KG1 (cell line): Measurements from ENCODE around the gene CDC45.
"Not testable (repeated sequence)": the region's sequence is repeated elsewhere in the genome, so short reads cannot be mapped to it uniquely, and the experiment has no call there.

Experiments used
- DNase-seq: peaks from one replicate; lab custom pipeline; 2025; lab: John Stamatoyannopoulos, UW

Gene CDC45

GRCh38 chr22:19530751-19531150 is 51.0 kb downstream of the CDC45 start:
- DNase-seq: no peak

- not testable (repeated sequence) for DNase-seq
These were observed 51.6 kb downstream of the CDC45 start for GRCh38 chr22:19531327-19531726.

GRCh38 chr22:19533049-19533626 is 53.4 kb downstream of the CDC45 start:
- DNase-seq: no peak

- DNase-seq: no peak
These were observed 54.1 kb downstream of the CDC45 start for GRCh38 chr22:19533857-19534256.

- no peak for DNase-seq
These were observed 55.3 kb downstream of the CDC45 start for GRCh38 chr22:19535001-19535400.

GRCh38 chr22:19536564-19536963 is 56.8 kb downstream of the CDC45 start:
- no peak for DNase-seq

GRCh38 chr22:19537941-19538488 is 58.3 kb downstream of the CDC45 start:
- no peak for DNase-seq

GRCh38 chr22:19540394-19540793 is 60.7 kb downstream of the CDC45 start:
- no peak for DNase-seq

DNA sequence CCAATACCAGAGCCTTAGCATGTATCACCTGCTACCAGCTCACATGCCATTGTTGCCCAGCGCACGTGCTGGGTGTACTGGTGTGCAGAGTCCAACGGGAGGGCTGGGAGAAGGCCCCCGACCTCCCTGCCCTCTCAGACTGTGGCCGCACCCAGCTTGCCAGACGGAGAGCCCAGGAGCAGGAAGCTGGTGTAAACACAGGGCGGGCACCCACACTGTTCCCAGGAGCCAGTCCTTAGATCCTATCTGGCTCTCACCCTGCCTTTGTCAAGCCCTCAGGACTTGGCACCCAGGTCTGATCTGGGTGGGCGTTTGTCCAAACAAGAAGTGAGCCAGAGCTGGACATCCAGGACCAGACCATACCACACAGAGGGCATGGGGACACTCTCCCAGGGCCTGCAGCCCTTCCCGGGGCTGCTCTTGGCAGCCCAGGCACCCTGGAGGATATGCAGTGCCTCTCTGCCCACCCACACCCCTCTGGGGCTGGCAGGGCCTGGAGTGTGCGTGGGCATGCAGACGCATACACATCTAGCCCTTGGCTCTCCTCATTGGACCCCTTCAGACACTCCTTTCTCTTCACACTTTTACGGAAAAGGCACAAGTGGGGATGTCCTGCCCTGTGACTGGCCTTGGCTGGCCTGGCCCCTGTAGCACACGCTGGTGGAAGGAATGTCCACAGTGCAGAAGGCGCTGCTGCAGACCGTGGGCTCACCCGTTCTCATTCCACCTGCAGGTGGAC is 64.4 kb downstream of the CDC45 start:
- DNase-seq: no peak

DNA sequence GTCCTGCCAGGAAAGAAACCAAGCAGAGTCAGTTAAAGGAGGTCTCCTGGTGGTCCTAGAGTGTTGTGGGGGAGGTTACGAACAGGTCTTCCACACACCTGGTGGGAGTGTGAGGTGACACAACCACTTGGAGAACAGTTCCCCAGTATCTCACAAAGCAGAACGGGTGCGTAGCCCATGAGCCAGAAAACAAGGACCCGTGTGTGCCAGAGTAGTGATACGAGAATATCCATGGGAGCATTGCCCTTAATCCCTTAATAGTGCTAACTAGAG is 66.2 kb downstream of the CDC45 start:
- no peak for DNase-seq

- no peak for DNase-seq
These were observed 67.0 kb downstream of the CDC45 start for GRCh38 chr22:19546680-19547079.

- DNase-seq: no peak
These were observed 67.9 kb downstream of the CDC45 start for GRCh38 chr22:19547620-19548019.

- DNase-seq: not testable (repeated sequence)
These were observed 68.7 kb downstream of the CDC45 start for GRCh38 chr22:19548427-19548826.

DNA sequence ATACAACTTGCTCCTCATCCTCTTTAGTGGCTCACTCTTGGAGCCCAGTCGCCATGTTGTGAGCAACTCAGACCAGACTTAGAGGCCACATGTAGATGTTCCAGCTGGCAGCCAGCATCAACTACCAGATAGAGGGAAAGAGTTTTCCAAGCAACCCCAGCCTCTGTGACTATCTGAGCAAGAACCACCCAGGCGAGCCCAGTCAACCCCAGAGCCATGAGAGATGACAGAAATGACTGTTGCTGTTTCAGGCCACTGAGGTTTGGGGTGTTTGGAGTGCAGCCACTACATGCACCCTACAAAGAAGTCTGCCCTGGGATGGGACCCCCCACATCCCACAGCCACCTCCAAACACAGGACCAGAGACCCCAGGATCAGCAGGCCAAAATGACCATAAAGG is 69.2 kb downstream of the CDC45 start:
- no peak for DNase-seq

DNA sequence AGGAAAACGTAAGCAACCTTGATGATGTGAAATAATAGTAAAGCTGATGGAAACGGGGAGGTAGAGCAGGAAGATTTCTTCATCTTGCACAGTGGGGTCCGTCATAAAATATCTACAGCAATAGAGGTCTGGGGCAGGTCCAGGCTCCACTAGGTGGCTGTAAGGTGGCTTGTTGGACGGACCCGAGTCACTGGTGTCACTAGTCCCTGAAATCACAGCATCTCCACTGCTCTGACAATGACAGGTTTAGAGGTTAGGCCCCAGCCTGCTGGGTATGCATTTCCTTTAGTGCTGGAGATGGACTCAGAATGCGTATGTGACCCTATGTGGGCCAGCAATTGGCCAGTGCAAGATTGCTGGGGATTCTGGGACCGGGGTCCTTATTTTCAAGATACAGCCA is 69.7 kb downstream of the CDC45 start:
- DNase-seq: no peak

GRCh38 chr22:19550382-19550781 is 70.7 kb downstream of the CDC45 start:
- no peak for DNase-seq

GRCh38 chr22:19553201-19553600 is 73.5 kb downstream of the CDC45 start:
- no peak for DNase-seq

GRCh38 chr22:19554834-19555404 is 75.2 kb downstream of the CDC45 start:
- no peak for DNase-seq

DNA sequence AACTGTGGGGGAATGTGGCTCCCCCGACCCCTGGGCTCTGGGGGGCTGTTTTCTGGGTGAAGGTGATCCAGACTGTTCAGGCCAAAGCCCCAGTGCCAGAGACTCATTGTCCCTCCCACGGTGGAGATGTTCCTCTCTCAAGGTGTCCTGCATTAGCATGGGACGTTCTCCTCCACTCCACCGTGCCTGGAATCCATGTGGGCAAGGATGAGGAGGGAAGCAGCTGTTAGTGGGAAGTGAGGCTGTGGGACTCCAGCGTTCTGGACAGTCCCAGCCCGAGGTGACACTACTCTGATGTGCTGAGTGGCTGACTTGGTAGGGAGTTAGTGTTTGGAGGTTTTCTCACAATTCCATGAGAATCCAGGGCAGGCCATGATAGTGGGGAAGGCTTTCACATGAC is 75.9 kb downstream of the CDC45 start:
- DNase-seq: no peak

- no peak for DNase-seq
These were observed 77.3 kb downstream of the CDC45 start for GRCh38 chr22:19556963-19557545.

DNA sequence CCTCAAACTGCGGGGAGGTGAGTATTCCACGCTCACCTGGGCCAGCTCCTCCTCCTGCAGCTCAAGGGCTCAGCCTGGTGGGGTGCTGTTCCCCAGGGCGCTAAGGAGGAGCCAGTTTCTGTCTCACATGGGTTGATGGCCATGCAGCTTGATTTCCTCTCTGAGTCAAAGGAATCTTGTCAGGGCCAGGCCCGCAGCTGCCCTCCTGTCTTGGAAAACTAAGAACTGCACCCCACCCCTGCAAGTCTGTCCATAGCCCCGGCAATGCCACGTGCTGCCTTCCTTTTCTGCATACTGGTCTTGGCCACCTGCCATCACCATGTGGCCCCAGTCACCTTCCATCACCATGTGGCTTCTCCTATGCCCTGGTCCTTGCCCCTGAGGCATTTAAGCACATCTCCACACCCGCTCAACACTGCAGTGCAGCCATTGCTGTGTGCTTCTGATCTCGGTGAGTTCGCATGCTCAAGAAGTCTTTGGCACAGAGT is 79.6 kb downstream of the CDC45 start:
- DNase-seq: no peak

- DNase-seq: no peak
These were observed 80.2 kb downstream of the CDC45 start for GRCh38 chr22:19559956-19560355.
